Left cardiac atrium (tissue), 4 donors: ENCODE data around the gene SMIM33. TPM values are rescaled to one million over a fixed set of nuclear protein-coding genes. Genes with fewer than 3 reads are reported as not detected.
"Not testable (repeated sequence)": the region's sequence is repeated elsewhere in the genome, so short reads cannot be mapped to it uniquely, and the experiment has no call there.

ENCODE experiments used
- ATAC-seq, 2 donors: fragments of 200-7000 bp; cut with Tn5 transposase; one replicate each; pipeline ENCODE4 v1.9.1; 2020; ENCODE audit warnings: mild to moderate bottlenecking in 2 of 2, moderate library complexity in 2 of 2
- DNase-seq: peaks from one replicate; pipeline ENCODE4 v3.0.0-alpha.2; 2020
- intact Hi-C, 2 donors: fragments of 100-400 bp; cut with DNase I; formaldehyde crosslinking; loops; one replicate each; pipeline versions ENCODE4 v1.14.1 to v1.15.1; 2022 to 2023
- long read RNA-seq: library from polyadenylated mRNA; unstranded; transcript quantifications from one replicate; pipeline ENCODE4 v2.0.0, GENCODE V29; 2021
- total RNA-seq, 2 donors: library from RNA; stranded (reverse); fragmentation: NEBNext Ultra II Directional; extraction: Animal tissue kit (Norgen Biotek cat#: 25700); gene quantifications; one replicate each; pipeline ENCODE4 v1.2.1, GENCODE V29; 2021
- donor health status: DM: no; HTN: yes; CAD: no.
- donor health status: DM: no; HTN: yes; CAD: no; lungs with severe emphysema.
- donor health status: DM: yes; HTN: yes; CAD: no.
- donor health status: Dilated cardiomyopathy.

SMIM33 gene
- total RNA-seq: not detected
- long read RNA-seq: 0 reads

GRCh38 chr5:139470821-139471300, at the start of gene SMIM33:
SMIM33 (plus strand) TSS chr5:139471004; CDS start chr5:139471122, 118 bp downstream.
- intact Hi-C loops: no loop called here
- DNase-seq (no peak), ATAC-seq (no peak)

- ATAC-seq (peak; percentile 43 to 58), DNase-seq (no peak)
- intact Hi-C loops: loop anchor here (2.0 to 10.0 kb wide), 4 partner anchors 90 to 352 kb away; no protein-coding TSS in a partner anchor
Observed at GRCh38 chr5:139422307-139422893, 48.4 kb upstream of the SMIM33 start.

- intact Hi-C loops: loop anchor here in 1 of 2 donors (10.0 kb wide), 2 partner anchors 179 to 349 kb away; no protein-coding TSS in a partner anchor
- ATAC-seq (no peak), DNase-seq (no peak)
Observed at GRCh38 chr5:139425497-139425896, 45.3 kb upstream of the SMIM33 start.

- peak in 1 of 2 donors; percentile 13 for ATAC-seq
- no peak for DNase-seq
Observed at GRCh38 chr5:139426203-139426885, 44.5 kb upstream of the SMIM33 start.

GRCh38 chr5:139430015-139430414, 40.8 kb upstream of the SMIM33 start:
- ATAC-seq: no peak
- intact Hi-C loops: no loop called here

More at GRCh38 chr5:139426203-139426885, 44.5 kb upstream of the SMIM33 start:
- intact Hi-C loops: loop anchor here in 1 of 2 donors (10.0 kb wide), 2 partner anchors 178 to 348 kb away; no protein-coding TSS in a partner anchor

GRCh38 chr5:139431706-139432105, 39.1 kb upstream of the SMIM33 start:
- ATAC-seq: no peak
- DNase-seq: no peak
- intact Hi-C loops: no loop called here

More at GRCh38 chr5:139430015-139430414, 40.8 kb upstream of the SMIM33 start:
- no peak for DNase-seq

GRCh38 chr5:139435676-139436075, 35.1 kb upstream of the SMIM33 start:
- intact Hi-C loops: loop anchor here in 1 of 2 donors (5.0 kb wide), 1 partner anchor 82 kb away; no protein-coding TSS in a partner anchor
- ATAC-seq (no peak), DNase-seq (no peak)

- ATAC-seq (no peak), DNase-seq (no peak)
- intact Hi-C loops: loop anchor here in 1 of 2 donors (5.0 kb wide), 1 partner anchor 79 kb away; no protein-coding TSS in a partner anchor
Observed at GRCh38 chr5:139438707-139439012, 32.1 kb upstream of the SMIM33 start.

- ATAC-seq (peak; percentile 99), DNase-seq (peak; percentile 96)
- intact Hi-C loops: loop anchor here in 1 of 2 donors (5.0 kb wide), 1 partner anchor 78 kb away; no protein-coding TSS in a partner anchor
Observed at GRCh38 chr5:139439013-139439903, 31.5 kb upstream of the SMIM33 start, which contains the start of gene DNAJC18. DNAJC18 (minus strand) TSS chr5:139439525; CDS start chr5:139439445, 80 bp downstream.

GRCh38 chr5:139440416-139440815, 30.4 kb upstream of the SMIM33 start:
- intact Hi-C loops, DNase-seq: not testable (repeated sequence)

GRCh38 chr5:139443831-139444453, 26.9 kb upstream of the SMIM33 start:
- ATAC-seq (no peak), DNase-seq (no peak)
- intact Hi-C loops: no loop called here

More at GRCh38 chr5:139440416-139440815, 30.4 kb upstream of the SMIM33 start:
- not testable (repeated sequence) for ATAC-seq

GRCh38 chr5:139445325-139446170, 25.3 kb upstream of the SMIM33 start:
- ATAC-seq (no peak), DNase-seq (no peak)
- intact Hi-C loops: no loop called here

- intact Hi-C loops: no loop called here
- no peak for ATAC-seq
- DNase-seq: no peak
Observed at GRCh38 chr5:139446956-139447779, 23.6 kb upstream of the SMIM33 start.

GRCh38 chr5:139451176-139451575, 19.6 kb upstream of the SMIM33 start:
- ATAC-seq: no peak
- intact Hi-C loops: no loop called here
- no peak for DNase-seq

GRCh38 chr5:139451878-139452660, 18.7 kb upstream of the SMIM33 start:
- ATAC-seq (no peak), DNase-seq (no peak)
- intact Hi-C loops: no loop called here
